ENCODE measurements around the gene TMC1. TPM values are rescaled to one million over a fixed set of nuclear protein-coding genes. Genes with fewer than 3 reads are reported as not detected.

The TMC1 gene
- total RNA-seq, 1 experiment from 2014 or later, result not detected

- H3K9me3 ChIP-seq (ENCODE audit: low read length), result no peaks in the 10 kb centered on the region
- no peak for DNase-seq
- H4K20me1 ChIP-seq (ENCODE audit: insufficient read depth, low read depth, low read length), result no peaks in the 10 kb centered on the region
- H3K4me2 ChIP-seq (ENCODE audit: low read depth, low read length, poor library complexity, severe bottlenecking), result no peak overlapping the region
- H3K36me3 ChIP-seq (ENCODE audit: insufficient read depth, low read length), result no peaks in the 10 kb centered on the region
- no peak overlapping the region for H3K9ac ChIP-seq (ENCODE audit: low read length)
- no peaks in the 10 kb centered on the region for H3K9me2 ChIP-seq (replicated peaks; ENCODE audit: insufficient read depth, low read length)
- no peak overlapping the region for H2AFZ ChIP-seq (ENCODE audit: low read length)
- no peaks in the 10 kb centered on the region for H3K79me2 ChIP-seq (ENCODE audit: low read length)
- no peak overlapping the region for H3K4me3 ChIP-seq (ENCODE audit: low read length)
- no peak overlapping the region for H3K27ac ChIP-seq (ENCODE audit: low read length)
- no peaks in the 10 kb centered on the region for H3K4me1 ChIP-seq (ENCODE audit: low read length)
- H3K27me3 ChIP-seq (ENCODE audit: low read length), result no peaks in the 10 kb centered on the region
Observed at GRCh38 chr9:72818385-72818784, 297.0 kb downstream of the TMC1 start.

- Histone ChIP-seq H2AFZ (ENCODE audit: low read length) (no peak overlapping the region), H3K9me2 (replicated peaks; ENCODE audit: insufficient read depth, low read length) (no peaks in the 10 kb centered on the region), H3K4me2 (ENCODE audit: low read depth, low read length, poor library complexity, severe bottlenecking) (no peak overlapping the region), H3K27me3 (ENCODE audit: low read length) (no peaks in the 10 kb centered on the region), H4K20me1 (ENCODE audit: insufficient read depth, low read depth, low read length) (no peaks in the 10 kb centered on the region), H3K9me3 (ENCODE audit: low read length) (no peaks in the 10 kb centered on the region), H3K4me3 (ENCODE audit: low read length) (no peak overlapping the region), H3K79me2 (ENCODE audit: low read length) (no peaks in the 10 kb centered on the region), H3K4me1 (ENCODE audit: low read length) (no peaks in the 10 kb centered on the region), H3K9ac (ENCODE audit: low read length) (no peak overlapping the region), H3K27ac (ENCODE audit: low read length) (no peak overlapping the region), H3K36me3 (ENCODE audit: insufficient read depth, low read length) (no peaks in the 10 kb centered on the region)
- DNase-seq, result no peak
Observed at GRCh38 chr9:72823971-72824370, 302.6 kb downstream of the TMC1 start.

- Histone ChIP-seq H4K20me1 (ENCODE audit: insufficient read depth, low read depth, low read length) (no peaks in the 10 kb centered on the region), H3K9me3 (ENCODE audit: low read length) (no peaks in the 10 kb centered on the region), H2AFZ (ENCODE audit: low read length) (no peak overlapping the region), H3K27me3 (ENCODE audit: low read length) (no peaks in the 10 kb centered on the region), H3K4me1 (ENCODE audit: low read length) (no peaks in the 10 kb centered on the region), H3K4me2 (ENCODE audit: low read depth, low read length, poor library complexity, severe bottlenecking) (no peak overlapping the region), H3K9ac (ENCODE audit: low read length) (no peak overlapping the region), H3K79me2 (ENCODE audit: low read length) (no peaks in the 10 kb centered on the region), H3K9me2 (replicated peaks; ENCODE audit: insufficient read depth, low read length) (no peaks in the 10 kb centered on the region), H3K4me3 (ENCODE audit: low read length) (no peak overlapping the region), H3K36me3 (ENCODE audit: insufficient read depth, low read length) (no peaks in the 10 kb centered on the region), H3K27ac (ENCODE audit: low read length) (no peak overlapping the region)
- DNase-seq, result no peak
Observed at GRCh38 chr9:72826996-72827949, 305.9 kb downstream of the TMC1 start.

GRCh38 chr9:72827950-72828731, 306.7 kb downstream of the TMC1 start:
- Histone ChIP-seq H3K4me2 (ENCODE audit: low read depth, low read length, poor library complexity, severe bottlenecking) (no peak overlapping the region), H3K9ac (ENCODE audit: low read length) (no peak overlapping the region), H3K79me2 (ENCODE audit: low read length) (no peaks in the 10 kb centered on the region)

GRCh38 chr9:72834994-72835393, 313.6 kb downstream of the TMC1 start:
- Histone ChIP-seq H4K20me1 (ENCODE audit: insufficient read depth, low read depth, low read length) (no peaks in the 10 kb centered on the region), H3K79me2 (ENCODE audit: low read length) (no peaks in the 10 kb centered on the region), H3K4me1 (ENCODE audit: low read length) (no peaks in the 10 kb centered on the region), H3K36me3 (ENCODE audit: insufficient read depth, low read length) (no peaks in the 10 kb centered on the region), H2AFZ (ENCODE audit: low read length) (no peak overlapping the region), H3K4me3 (ENCODE audit: low read length) (no peak overlapping the region), H3K4me2 (ENCODE audit: low read depth, low read length, poor library complexity, severe bottlenecking) (no peak overlapping the region), H3K9me2 (replicated peaks; ENCODE audit: insufficient read depth, low read length) (no peaks in the 10 kb centered on the region), H3K9me3 (ENCODE audit: low read length) (no peaks in the 10 kb centered on the region), H3K9ac (ENCODE audit: low read length) (no peak overlapping the region), H3K27ac (ENCODE audit: low read length) (no peak overlapping the region), H3K27me3 (ENCODE audit: low read length) (no peaks in the 10 kb centered on the region)
- DNase-seq, result no peak

More at GRCh38 chr9:72827950-72828731, 306.7 kb downstream of the TMC1 start:
- H3K27ac ChIP-seq (ENCODE audit: low read length), result no peak overlapping the region
- no peaks in the 10 kb centered on the region for H3K9me2 ChIP-seq (replicated peaks; ENCODE audit: insufficient read depth, low read length)
- no peak for DNase-seq
- no peaks in the 10 kb centered on the region for H4K20me1 ChIP-seq (ENCODE audit: insufficient read depth, low read depth, low read length)
- no peak overlapping the region for H3K4me3 ChIP-seq (ENCODE audit: low read length)
- no peak overlapping the region for H2AFZ ChIP-seq (ENCODE audit: low read length)
- H3K9me3 ChIP-seq (ENCODE audit: low read length), result no peaks in the 10 kb centered on the region
- H3K4me1 ChIP-seq (ENCODE audit: low read length), result no peaks in the 10 kb centered on the region
- H3K27me3 ChIP-seq (ENCODE audit: low read length), result no peaks in the 10 kb centered on the region
- H3K36me3 ChIP-seq (ENCODE audit: insufficient read depth, low read length), result no peaks in the 10 kb centered on the region

- Histone ChIP-seq H3K27me3 (ENCODE audit: low read length) (no peaks in the 10 kb centered on the region), H3K9ac (ENCODE audit: low read length) (no peak overlapping the region), H3K27ac (ENCODE audit: low read length) (no peak overlapping the region), H3K79me2 (ENCODE audit: low read length) (no peaks in the 10 kb centered on the region), H3K36me3 (ENCODE audit: insufficient read depth, low read length) (no peaks in the 10 kb centered on the region), H3K4me3 (ENCODE audit: low read length) (no peak overlapping the region), H3K9me3 (ENCODE audit: low read length) (no peaks in the 10 kb centered on the region), H3K4me2 (ENCODE audit: low read depth, low read length, poor library complexity, severe bottlenecking) (no peak overlapping the region), H3K4me1 (ENCODE audit: low read length) (no peaks in the 10 kb centered on the region), H3K9me2 (replicated peaks; ENCODE audit: insufficient read depth, low read length) (no peaks in the 10 kb centered on the region), H4K20me1 (ENCODE audit: insufficient read depth, low read depth, low read length) (no peaks in the 10 kb centered on the region), H2AFZ (ENCODE audit: low read length) (no peak overlapping the region)
- DNase-seq, result no peak
Observed at GRCh38 chr9:72836790-72837189, 315.4 kb downstream of the TMC1 start.

- Histone ChIP-seq H3K4me1 (ENCODE audit: low read length) (no peaks in the 10 kb centered on the region), H3K27me3 (ENCODE audit: low read length) (no peaks in the 10 kb centered on the region), H3K9ac (ENCODE audit: low read length) (no peak overlapping the region), H3K79me2 (ENCODE audit: low read length) (no peaks in the 10 kb centered on the region), H3K36me3 (ENCODE audit: insufficient read depth, low read length) (no peaks in the 10 kb centered on the region), H3K9me2 (replicated peaks; ENCODE audit: insufficient read depth, low read length) (no peaks in the 10 kb centered on the region), H3K4me2 (ENCODE audit: low read depth, low read length, poor library complexity, severe bottlenecking) (no peak overlapping the region), H3K4me3 (ENCODE audit: low read length) (no peak overlapping the region), H3K9me3 (ENCODE audit: low read length) (no peaks in the 10 kb centered on the region; the same call in 1 of the 2 replicates), H2AFZ (ENCODE audit: low read length) (no peak overlapping the region), H4K20me1 (ENCODE audit: insufficient read depth, low read depth, low read length) (no peaks in the 10 kb centered on the region), H3K27ac (ENCODE audit: low read length) (no peak overlapping the region)
- DNase-seq, result no peak
Observed at GRCh38 chr9:72839085-72839484, 317.7 kb downstream of the TMC1 start.
